ENCODE results near the gene RABL2A.

RABL2A gene

DNA sequence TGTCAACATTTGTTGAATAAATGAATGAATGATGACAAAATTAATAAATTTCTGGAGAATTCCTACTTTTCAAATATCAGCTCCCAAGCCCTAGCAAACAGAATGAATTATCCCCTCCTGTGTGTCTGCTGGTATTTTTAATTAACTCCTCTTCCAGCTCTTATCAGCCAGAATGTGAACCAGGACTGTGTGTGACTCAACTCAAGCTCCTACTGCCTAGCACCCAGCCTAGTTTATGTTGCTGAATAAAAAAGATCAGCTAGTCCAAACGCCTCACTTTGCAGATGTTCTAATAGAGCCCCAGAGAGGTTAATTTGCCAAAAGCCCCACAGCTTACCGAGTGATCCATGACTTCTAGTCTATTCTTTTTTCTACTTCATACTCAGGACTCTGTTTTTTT is 50.3 kb downstream of the RABL2A start:
- no peak overlapping the region for H3K4me2 ChIP-seq (ENCODE audit: low read depth, low read length, poor library complexity, severe bottlenecking)
- H2AFZ ChIP-seq (ENCODE audit: low read length): no peak overlapping the region
- H3K27me3 ChIP-seq (ENCODE audit: insufficient read depth, low read length, poor library complexity, severe bottlenecking): no peaks in the 10 kb centered on the region
- H3K9ac ChIP-seq (ENCODE audit: low read depth, low read length, poor library complexity, severe bottlenecking): no peak overlapping the region
- H3K79me2 ChIP-seq (ENCODE audit: insufficient read depth, low read length): no peaks in the 10 kb centered on the region
- no peak for TF ChIP-seq EZH2phosphoT487 (IDR thresholded peaks at IDR 0.05; ENCODE audit: borderline replicate concordance)
- TF ChIP-seq, protein P1, sequence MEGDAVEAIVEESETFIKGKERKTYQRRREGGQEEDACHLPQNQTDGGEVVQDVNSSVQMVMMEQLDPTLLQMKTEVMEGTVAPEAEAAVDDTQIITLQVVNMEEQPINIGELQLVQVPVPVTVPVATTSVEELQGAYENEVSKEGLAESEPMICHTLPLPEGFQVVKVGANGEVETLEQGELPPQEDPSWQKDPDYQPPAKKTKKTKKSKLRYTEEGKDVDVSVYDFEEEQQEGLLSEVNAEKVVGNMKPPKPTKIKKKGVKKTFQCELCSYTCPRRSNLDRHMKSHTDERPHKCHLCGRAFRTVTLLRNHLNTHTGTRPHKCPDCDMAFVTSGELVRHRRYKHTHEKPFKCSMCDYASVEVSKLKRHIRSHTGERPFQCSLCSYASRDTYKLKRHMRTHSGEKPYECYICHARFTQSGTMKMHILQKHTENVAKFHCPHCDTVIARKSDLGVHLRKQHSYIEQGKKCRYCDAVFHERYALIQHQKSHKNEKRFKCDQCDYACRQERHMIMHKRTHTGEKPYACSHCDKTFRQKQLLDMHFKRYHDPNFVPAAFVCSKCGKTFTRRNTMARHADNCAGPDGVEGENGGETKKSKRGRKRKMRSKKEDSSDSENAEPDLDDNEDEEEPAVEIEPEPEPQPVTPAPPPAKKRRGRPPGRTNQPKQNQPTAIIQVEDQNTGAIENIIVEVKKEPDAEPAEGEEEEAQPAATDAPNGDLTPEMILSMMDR (conservative IDR thresholded peaks at IDR 0.05; ENCODE audit: low read length): no peak
- no peaks in the 10 kb centered on the region for H3K4me1 ChIP-seq (ENCODE audit: insufficient read depth, low read length, poor library complexity, severe bottlenecking)
- no peaks in the 10 kb centered on the region for H3F3A ChIP-seq (ENCODE audit: low read depth)
- H3K36me3 ChIP-seq (ENCODE audit: insufficient read depth, low read length): no peaks in the 10 kb centered on the region
- no peaks in the 10 kb centered on the region for H3K9me2 ChIP-seq (replicated peaks; ENCODE audit: low read depth, low read length)
- H4K20me1 ChIP-seq (ENCODE audit: insufficient read depth, low read length, poor library complexity, severe bottlenecking): no peaks in the 10 kb centered on the region
- no peaks in the 10 kb centered on the region for H3K9me3 ChIP-seq (ENCODE audit: insufficient read depth, low read depth, low read length)
- H3K4me3 ChIP-seq (ENCODE audit: low read length, poor library complexity, severe bottlenecking): no peak overlapping the region

DNA sequence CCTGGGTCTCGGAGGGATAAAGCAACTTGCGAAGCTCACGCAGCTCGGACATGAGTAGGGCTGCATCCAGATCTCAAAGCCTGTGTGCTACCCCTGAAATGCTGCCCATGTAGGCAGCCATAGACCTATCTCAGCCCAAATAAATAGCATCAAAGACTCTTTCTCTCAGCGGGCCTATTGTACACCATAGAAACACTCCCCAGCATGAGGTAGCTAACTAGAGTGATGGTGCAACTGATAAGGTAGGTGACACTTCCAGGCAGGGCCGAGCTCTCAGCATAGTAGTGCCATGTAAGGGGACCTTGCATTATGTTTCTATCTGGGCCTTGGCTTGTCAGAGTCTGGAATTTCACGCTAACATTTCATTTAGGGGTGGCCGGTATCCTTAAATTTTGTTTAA is 52.4 kb downstream of the RABL2A start:
- no peaks in the 10 kb centered on the region for H3K9me3 ChIP-seq (ENCODE audit: insufficient read depth, low read depth, low read length)
- H4K20me1 ChIP-seq (ENCODE audit: insufficient read depth, low read length, poor library complexity, severe bottlenecking): no peaks in the 10 kb centered on the region
- no peak overlapping the region for H3K4me3 ChIP-seq (ENCODE audit: low read length, poor library complexity, severe bottlenecking)
- no peak overlapping the region for H3K4me2 ChIP-seq (ENCODE audit: low read depth, low read length, poor library complexity, severe bottlenecking)
- TF ChIP-seq, protein P1 (conservative IDR thresholded peaks at IDR 0.05; ENCODE audit: low read length): no peak
- TF ChIP-seq EZH2phosphoT487 (IDR thresholded peaks at IDR 0.05; ENCODE audit: borderline replicate concordance): no peak
- no peaks in the 10 kb centered on the region for H3K9me2 ChIP-seq (replicated peaks; ENCODE audit: low read depth, low read length)
- no peaks in the 10 kb centered on the region for H3K79me2 ChIP-seq (ENCODE audit: insufficient read depth, low read length)
- H2AFZ ChIP-seq (ENCODE audit: low read length): no peak overlapping the region
- no peaks in the 10 kb centered on the region for H3K36me3 ChIP-seq (ENCODE audit: insufficient read depth, low read length)
- no peak overlapping the region for H3K9ac ChIP-seq (ENCODE audit: low read depth, low read length, poor library complexity, severe bottlenecking)
- no peaks in the 10 kb centered on the region for H3K4me1 ChIP-seq (ENCODE audit: insufficient read depth, low read length, poor library complexity, severe bottlenecking)
- H3F3A ChIP-seq (ENCODE audit: low read depth): no peaks in the 10 kb centered on the region
- H3K27me3 ChIP-seq (ENCODE audit: insufficient read depth, low read length, poor library complexity, severe bottlenecking): no peaks in the 10 kb centered on the region

DNA sequence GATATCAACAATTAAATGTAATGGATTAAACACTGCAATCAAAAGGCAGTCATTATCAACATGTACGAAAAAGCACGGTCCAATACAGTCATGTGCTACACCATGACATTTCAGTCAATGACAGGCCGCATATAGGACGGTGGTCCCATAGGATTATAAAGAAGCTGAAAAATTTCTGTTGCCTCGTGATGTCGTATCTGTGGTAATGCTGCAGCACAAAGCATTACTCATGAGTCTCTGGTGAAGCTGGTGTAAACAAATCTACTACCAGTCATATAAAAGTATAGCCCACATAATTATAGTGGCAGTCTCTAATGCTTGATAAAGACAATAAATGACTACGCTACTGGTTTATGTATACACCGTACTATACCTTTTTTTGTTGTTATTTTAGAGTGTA is 58.4 kb downstream of the RABL2A start:
- Histone ChIP-seq H3K9me3 (ENCODE audit: insufficient read depth, low read depth, low read length) (no peaks in the 10 kb centered on the region), H3F3A (ENCODE audit: low read depth) (no peaks in the 10 kb centered on the region), H4K20me1 (ENCODE audit: insufficient read depth, low read length, poor library complexity, severe bottlenecking) (no peaks in the 10 kb centered on the region), H3K27me3 (ENCODE audit: insufficient read depth, low read length, poor library complexity, severe bottlenecking) (no peaks in the 10 kb centered on the region), H3K36me3 (ENCODE audit: insufficient read depth, low read length) (no peaks in the 10 kb centered on the region), H3K4me2 (ENCODE audit: low read depth, low read length, poor library complexity, severe bottlenecking) (no peak overlapping the region), H3K79me2 (ENCODE audit: insufficient read depth, low read length) (no peaks in the 10 kb centered on the region), H2AFZ (ENCODE audit: low read length) (no peak overlapping the region), H3K4me1 (ENCODE audit: insufficient read depth, low read length, poor library complexity, severe bottlenecking) (no peaks in the 10 kb centered on the region), H3K9me2 (replicated peaks; ENCODE audit: low read depth, low read length) (no peaks in the 10 kb centered on the region), H3K4me3 (ENCODE audit: low read length, poor library complexity, severe bottlenecking) (no peak overlapping the region), H3K9ac (ENCODE audit: low read depth, low read length, poor library complexity, severe bottlenecking) (no peak overlapping the region)
- TF ChIP-seq, protein P1 (conservative IDR thresholded peaks at IDR 0.05; ENCODE audit: low read length): no peak
- no peak for TF ChIP-seq EZH2phosphoT487 (IDR thresholded peaks at IDR 0.05; ENCODE audit: borderline replicate concordance)
